ENCODE measurements around the gene CILP2.

Gene CILP2

GRCh38 chr19:19563348-19563848, 25.3 kb downstream of the CILP2 start:
- in situ Hi-C loops (cut with HindIII; ENCODE audit: low sequenced_read_pairs) = no loop called here
- TF ChIP-seq CTCF (IDR thresholded peaks at IDR 0.05; ENCODE audit: low read depth, low read length, missing control alignments) = no peak
- no peak for DNase-seq (ENCODE audit: low read depth)
- H3K4me3 ChIP-seq (ENCODE audit: low read depth, low read length) = no peak overlapping the region

- no peak for DNase-seq (ENCODE audit: low read depth)
- no peak overlapping the region for H3K4me3 ChIP-seq (ENCODE audit: low read depth, low read length)
- in situ Hi-C loops (cut with HindIII; ENCODE audit: low sequenced_read_pairs) = no loop called here
- no peak for TF ChIP-seq CTCF (IDR thresholded peaks at IDR 0.05; ENCODE audit: low read depth, low read length, missing control alignments)
Measured at GRCh38 chr19:19566306-19566705, 28.2 kb downstream of the CILP2 start.

GRCh38 chr19:19567391-19567790, 29.3 kb downstream of the CILP2 start:
- DNase-seq (ENCODE audit: low read depth) = no peak
- in situ Hi-C loops (cut with HindIII; ENCODE audit: low sequenced_read_pairs) = no loop called here
- no peak overlapping the region for H3K4me3 ChIP-seq (ENCODE audit: low read depth, low read length)
- no peak for TF ChIP-seq CTCF (IDR thresholded peaks at IDR 0.05; ENCODE audit: low read depth, low read length, missing control alignments)

DNA sequence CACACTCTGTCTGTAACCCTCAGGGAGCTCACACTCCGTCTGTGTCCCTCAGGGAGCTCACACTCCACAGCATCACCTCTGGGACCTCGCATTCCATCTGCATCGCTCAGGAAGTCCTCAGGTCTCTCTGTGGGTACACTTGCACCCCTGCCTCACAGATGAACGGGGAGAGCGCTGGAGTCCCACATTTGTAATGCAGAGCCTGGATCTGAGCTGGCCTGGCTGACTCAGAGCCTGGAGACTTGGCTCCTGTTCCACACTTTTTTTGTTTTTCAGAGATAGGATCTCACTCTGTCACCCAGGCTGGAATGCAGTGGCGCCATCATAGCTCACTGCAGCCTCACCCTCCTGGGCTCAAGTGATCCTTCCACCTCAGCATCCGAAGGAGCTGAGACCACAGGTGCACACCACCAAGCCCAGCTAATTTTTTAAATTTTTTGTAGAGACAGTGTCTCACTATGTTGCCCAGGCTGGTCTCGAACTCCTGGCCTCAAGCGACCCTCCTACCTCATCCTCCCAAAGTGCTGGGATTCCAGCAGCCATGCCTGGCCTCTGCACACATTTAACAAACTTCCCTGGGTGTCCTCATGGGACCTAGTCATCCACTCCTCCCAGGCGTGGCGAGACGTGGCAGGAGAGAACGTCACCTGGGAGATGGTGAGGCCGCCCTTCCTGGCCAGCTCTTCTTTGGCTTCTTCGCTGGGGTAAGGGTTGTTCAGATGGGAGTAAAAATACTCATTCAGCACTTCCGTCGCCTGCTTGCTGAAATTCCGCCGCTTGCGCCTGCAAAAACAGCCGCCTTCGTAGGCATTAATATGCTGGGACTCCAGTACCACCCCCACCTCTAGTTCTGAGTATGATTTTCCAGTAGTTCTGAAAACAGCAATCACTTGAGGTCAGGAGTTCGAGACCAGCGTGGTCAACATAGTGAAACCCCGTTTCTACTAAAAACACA, 31.0 kb downstream of the CILP2 start:
- in situ Hi-C loops (cut with HindIII; ENCODE audit: low sequenced_read_pairs) = no loop called here
- no peak overlapping the region for H3K4me3 ChIP-seq (ENCODE audit: low read depth, low read length)
- no peak for DNase-seq (ENCODE audit: low read depth)
- no peak for TF ChIP-seq CTCF (IDR thresholded peaks at IDR 0.05; ENCODE audit: low read depth, low read length, missing control alignments)

DNA sequence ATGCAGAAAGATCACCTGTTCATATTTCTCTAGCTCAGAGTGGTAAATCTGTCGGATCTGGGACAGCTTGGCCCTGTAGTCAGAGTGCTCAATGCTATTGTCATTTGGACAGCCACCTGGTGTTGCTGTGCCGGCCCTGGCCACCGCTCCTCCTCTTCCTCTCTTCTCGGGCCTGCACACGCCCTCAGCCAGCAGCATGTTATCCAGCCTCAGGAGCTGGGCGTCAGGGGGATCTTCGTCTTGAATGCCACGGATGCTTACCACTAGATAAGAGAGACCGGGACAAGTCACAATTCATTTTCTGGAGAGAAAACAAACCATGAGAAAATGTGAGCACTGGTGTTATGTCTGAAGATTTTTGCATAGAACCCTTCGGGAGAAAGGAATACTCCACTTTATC, 32.5 kb downstream of the CILP2 start:
- DNase-seq (ENCODE audit: low read depth) = no peak
- H3K4me3 ChIP-seq (ENCODE audit: low read depth, low read length) = no peak overlapping the region
- TF ChIP-seq CTCF (IDR thresholded peaks at IDR 0.05; ENCODE audit: low read depth, low read length, missing control alignments) = no peak
- in situ Hi-C loops (cut with HindIII; ENCODE audit: low sequenced_read_pairs) = no loop called here

DNA sequence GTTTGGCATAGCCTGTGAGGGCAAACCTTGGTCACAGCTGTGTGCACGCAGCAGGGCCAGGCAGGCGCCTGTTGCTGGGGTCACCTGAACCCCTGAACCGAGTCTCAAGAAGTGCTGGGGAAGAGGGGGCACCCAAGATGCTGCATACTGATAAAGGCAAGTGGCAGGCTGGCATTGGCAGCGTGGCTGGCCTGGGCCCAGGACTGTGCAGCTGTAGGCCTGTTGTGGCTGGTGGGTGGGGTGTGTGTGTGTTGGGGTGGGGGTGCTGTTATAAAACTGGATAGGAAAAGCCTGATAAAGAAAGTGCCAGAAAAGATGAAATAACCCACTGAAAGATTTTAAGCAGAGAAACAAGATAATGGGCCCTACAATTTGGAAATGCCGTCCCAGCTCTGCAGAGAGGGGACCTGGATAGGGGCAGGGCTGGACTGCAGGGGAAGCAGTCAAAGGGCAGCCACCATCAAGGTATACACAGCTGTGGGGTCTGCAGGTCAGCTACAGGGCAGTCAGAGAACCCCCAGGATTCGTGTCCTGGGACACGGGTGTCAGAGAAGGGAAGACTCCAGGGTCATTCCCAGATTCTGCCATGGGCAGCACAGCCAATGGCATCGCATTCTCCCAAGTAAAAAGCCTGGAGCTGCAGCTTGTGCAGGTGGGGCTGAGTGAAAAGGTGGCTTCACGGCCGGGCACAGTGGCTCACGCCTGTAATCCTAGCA, 33.2 kb downstream of the CILP2 start:
- DNase-seq (ENCODE audit: low read depth) = no peak
- in situ Hi-C loops (cut with HindIII; ENCODE audit: low sequenced_read_pairs) = no loop called here
- no peak for TF ChIP-seq CTCF (IDR thresholded peaks at IDR 0.05; ENCODE audit: low read depth, low read length, missing control alignments)
- no peak overlapping the region for H3K4me3 ChIP-seq (ENCODE audit: low read depth, low read length)

Measured in astrocyte of the cerebellum (primary cell).